DND-41 (cell line): ENCODE data around the gene BCAN.

Experiments used
- ATAC-seq: fragments of 200-7000 bp; cut with Tn5 transposase; 3 replicates; pipeline ENCODE4 v1.9.1; 2021; ENCODE audit warnings: low read depth; ENCODE audit not compliant: insufficient read depth
- DNase-seq: peaks from one replicate; pipeline ENCODE4 v3.0.0-alpha.2; 2020
- H2AFZ ChIP-seq: 2 replicates; pipeline ENCODE4 v1.6.0; 2012; ENCODE audit warnings: low read depth, low read length
- H3K27ac ChIP-seq: 2 replicates; pipeline ENCODE4 v1.5.1; 2012; ENCODE audit warnings: low read length, inconsistent platforms
- H3K27me3 ChIP-seq: fragments of 200-600 bp; sonication (generic); 2 replicates; pipeline ENCODE4 v1.6.0; 2012; ENCODE audit warnings: low read length, mild to moderate bottlenecking, inconsistent platforms; ENCODE audit not compliant: insufficient read depth, poor library complexity
- H3K36me3 ChIP-seq: 2 replicates; pipeline ENCODE4 v1.5.1; 2012; ENCODE audit warnings: low read length, inconsistent platforms; ENCODE audit not compliant: insufficient read depth
- H3K4me1 ChIP-seq: 2 replicates; pipeline ENCODE4 v1.5.1; 2012; ENCODE audit warnings: mild to moderate bottlenecking, low read length; ENCODE audit not compliant: insufficient read depth
- H3K4me2 ChIP-seq: 2 replicates; pipeline ENCODE4 v1.6.0; 2012; ENCODE audit warnings: mild to moderate bottlenecking, moderate library complexity, low read length, inconsistent platforms; ENCODE audit not compliant: insufficient read depth
- H3K4me3 ChIP-seq, 2 experiments: fragments of 200-600 bp in 1 of 2; shearing (Covaris generic) in 1 of 2; 2 replicates each; pipeline ENCODE4 v1.5.1; 2012 to 2016; ENCODE audit warnings: inconsistent platforms in 2 of 2, low read length in 2 of 2, mild to moderate bottlenecking in 2 of 2, low read depth in 1 of 2, moderate library complexity in 1 of 2
- H3K79me2 ChIP-seq: 2 replicates; pipeline ENCODE4 v1.6.0; 2012; ENCODE audit warnings: low read length, inconsistent platforms; ENCODE audit not compliant: insufficient read depth
- H3K9ac ChIP-seq: 2 replicates; pipeline ENCODE4 v1.6.0; 2012; ENCODE audit warnings: low read depth, mild to moderate bottlenecking, inconsistent platforms, low read length, moderate library complexity
- H3K9me3 ChIP-seq: 2 replicates; pipeline ENCODE4 v1.5.1; 2012; ENCODE audit warnings: low read length, moderate library complexity, mild to moderate bottlenecking, inconsistent platforms; ENCODE audit not compliant: insufficient read depth, severe bottlenecking
- H4K20me1 ChIP-seq: 2 replicates; pipeline ENCODE4 v1.6.0; 2012; ENCODE audit warnings: low read length; ENCODE audit not compliant: insufficient read depth
- EZH2 ChIP-seq: IDR thresholded peaks from 3 replicates; pipeline ENCODE4 v1.6.1; 2012; ENCODE audit warnings: borderline replicate concordance, low read depth, mild to moderate bottlenecking, moderate library complexity, low read length, inconsistent platforms; ENCODE audit not compliant: severe bottlenecking
- TF ChIP-seq, protein P1 (sequence below): IDR thresholded peaks from 2 replicates; pipeline ENCODE4 v1.5.1; 2012; ENCODE audit warnings: borderline replicate concordance, low read length, moderate library complexity, mild to moderate bottlenecking; ENCODE audit not compliant: poor library complexity, severe bottlenecking; ENCODE audit errors: extremely low read depth

BCAN gene

DNA sequence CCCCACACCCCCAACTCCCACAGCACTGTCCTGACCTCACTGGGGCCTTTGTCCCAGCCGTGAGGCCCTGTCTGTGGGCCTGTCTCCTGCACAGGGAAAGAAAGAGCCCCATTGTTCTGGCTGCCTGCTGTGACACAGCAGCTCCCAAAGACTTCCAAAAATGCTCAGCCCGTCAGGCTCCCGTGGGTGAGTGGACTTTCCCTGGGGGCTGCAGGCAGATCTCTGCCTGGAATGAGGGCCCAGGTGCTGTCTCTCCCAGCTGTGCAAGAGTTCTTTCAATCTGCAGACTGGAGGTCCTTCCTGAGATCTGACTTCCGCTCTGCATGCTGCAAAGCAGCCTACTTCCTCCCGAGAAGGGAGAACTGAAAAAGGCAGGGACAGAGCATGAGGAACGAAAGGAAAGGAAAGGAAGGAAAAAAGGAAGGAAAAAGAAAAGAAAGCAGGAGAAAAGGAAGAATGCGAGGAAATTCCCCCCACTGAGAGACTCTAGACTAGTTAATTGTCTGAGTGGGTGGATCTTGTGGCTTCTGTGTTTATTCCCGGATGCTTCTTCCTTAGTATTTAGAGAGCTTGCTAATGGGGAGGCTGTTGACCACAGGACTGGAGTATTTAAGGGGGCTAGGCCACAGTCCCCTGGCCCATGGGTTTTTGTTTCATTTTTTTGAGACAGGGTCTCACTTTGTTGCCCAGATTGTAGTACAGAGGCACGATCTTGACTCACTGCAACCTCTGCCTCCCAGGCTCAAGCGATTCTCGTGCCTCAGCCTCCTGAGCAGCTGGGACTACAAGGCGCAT lies 20.3 kb downstream of the BCAN start:
- Histone ChIP-seq H3K27ac (no peak overlapping the region), H2AFZ (no peak overlapping the region), H3K27me3 (peaks cover 2% of the 10 kb centered on the region), H3K79me2 (no peaks in the 10 kb centered on the region), H3K4me2 (no peak overlapping the region), H3K36me3 (no peaks in the 10 kb centered on the region), H4K20me1 (peaks cover 2% of the 10 kb centered on the region; the same call in 1 of the 2 replicates), H3K9ac (no peak overlapping the region), H3K9me3 (no peaks in the 10 kb centered on the region), H3K4me3 (no peak overlapping the region), H3K4me1 (peaks cover 16% of the 10 kb centered on the region)
- TF ChIP-seq, protein P1, sequence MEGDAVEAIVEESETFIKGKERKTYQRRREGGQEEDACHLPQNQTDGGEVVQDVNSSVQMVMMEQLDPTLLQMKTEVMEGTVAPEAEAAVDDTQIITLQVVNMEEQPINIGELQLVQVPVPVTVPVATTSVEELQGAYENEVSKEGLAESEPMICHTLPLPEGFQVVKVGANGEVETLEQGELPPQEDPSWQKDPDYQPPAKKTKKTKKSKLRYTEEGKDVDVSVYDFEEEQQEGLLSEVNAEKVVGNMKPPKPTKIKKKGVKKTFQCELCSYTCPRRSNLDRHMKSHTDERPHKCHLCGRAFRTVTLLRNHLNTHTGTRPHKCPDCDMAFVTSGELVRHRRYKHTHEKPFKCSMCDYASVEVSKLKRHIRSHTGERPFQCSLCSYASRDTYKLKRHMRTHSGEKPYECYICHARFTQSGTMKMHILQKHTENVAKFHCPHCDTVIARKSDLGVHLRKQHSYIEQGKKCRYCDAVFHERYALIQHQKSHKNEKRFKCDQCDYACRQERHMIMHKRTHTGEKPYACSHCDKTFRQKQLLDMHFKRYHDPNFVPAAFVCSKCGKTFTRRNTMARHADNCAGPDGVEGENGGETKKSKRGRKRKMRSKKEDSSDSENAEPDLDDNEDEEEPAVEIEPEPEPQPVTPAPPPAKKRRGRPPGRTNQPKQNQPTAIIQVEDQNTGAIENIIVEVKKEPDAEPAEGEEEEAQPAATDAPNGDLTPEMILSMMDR: no peak
- no peak for TF ChIP-seq EZH2
- DNase-seq: no peak
- ATAC-seq: no peak

DNA sequence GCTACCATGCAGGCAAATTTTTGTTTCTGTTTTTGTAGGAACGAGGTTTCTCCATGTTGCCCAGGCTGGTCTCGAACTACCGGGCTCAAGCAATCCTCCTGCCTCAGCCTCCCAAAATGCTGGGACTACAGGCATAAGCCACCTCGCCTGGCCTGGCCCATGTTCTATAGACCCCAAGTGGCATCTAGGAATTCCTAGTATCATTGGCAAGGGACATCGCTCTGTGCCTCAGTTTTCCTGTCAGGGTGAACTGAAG lies 20.8 kb downstream of the BCAN start:
- H3K4me2 ChIP-seq: no peak overlapping the region
- no peak overlapping the region for H3K27ac ChIP-seq

DNA sequence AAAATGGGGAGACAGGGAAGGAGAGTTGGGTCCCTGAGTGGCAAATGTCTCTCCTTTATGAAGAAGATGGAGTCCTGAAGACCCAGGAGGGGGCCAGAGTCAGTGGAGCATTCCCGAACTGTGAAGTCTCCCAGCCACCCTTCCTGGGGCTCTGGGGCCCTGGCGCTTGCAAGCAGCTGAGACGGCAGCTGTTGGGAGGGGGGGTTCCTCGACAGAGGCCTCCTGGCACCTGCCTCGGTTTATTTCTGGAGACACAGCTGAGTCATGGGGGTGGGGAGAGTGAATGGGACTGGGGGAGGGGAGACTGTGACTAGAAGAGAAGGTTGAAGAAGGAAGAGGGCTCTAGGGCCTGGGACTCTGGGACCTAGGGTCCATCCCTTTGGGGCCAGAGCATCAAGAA lies 21.3 kb downstream of the BCAN start:
- Histone ChIP-seq H3K27me3 (no peaks in the 10 kb centered on the region), H3K79me2 (no peaks in the 10 kb centered on the region), H3K4me3 (no peak overlapping the region), H4K20me1 (no peaks in the 10 kb centered on the region), H2AFZ (no peak overlapping the region), H3K36me3 (no peaks in the 10 kb centered on the region), H3K4me2 (no peak overlapping the region), H3K9me3 (no peaks in the 10 kb centered on the region), H3K27ac (no peak overlapping the region), H3K4me1 (peaks cover 10% of the 10 kb centered on the region), H3K9ac (no peak overlapping the region)
- ATAC-seq: no peak
- peak; percentile 19 for DNase-seq
- TF ChIP-seq, protein P1: no peak
- no peak for TF ChIP-seq EZH2

More for the DNA sequence above, 20.8 kb downstream of the BCAN start:
- Histone ChIP-seq H4K20me1 (no peaks in the 10 kb centered on the region), H3K36me3 (no peaks in the 10 kb centered on the region), H2AFZ (no peak overlapping the region), H3K27me3 (no peaks in the 10 kb centered on the region), H3K4me3 (no peak overlapping the region), H3K79me2 (no peaks in the 10 kb centered on the region), H3K9ac (no peak overlapping the region), H3K9me3 (no peaks in the 10 kb centered on the region), H3K4me1 (peaks cover 11% of the 10 kb centered on the region)
- no peak for ATAC-seq
- TF ChIP-seq, protein P1: no peak
- TF ChIP-seq EZH2: no peak
- DNase-seq: no peak
